CD4-positive, alpha-beta T cell treated with Interleukin-1 beta for 1 hour (primary cell): ENCODE measurements around the gene ARHGAP1.
"Not testable (repeated sequence)": the region's sequence is repeated elsewhere in the genome, so short reads cannot be mapped to it uniquely, and the experiment has no call there.

Source experiments
- DNase-seq, 2 donors: peaks; one replicate each; pipeline ENCODE4 v3.0.0-alpha.2; 2020 to 2022

The ARHGAP1 gene

GRCh38 chr11:46722566-46723358 is 22.3 kb upstream of the ARHGAP1 start:
- no peak for DNase-seq

- no peak for DNase-seq
These were observed 20.9 kb upstream of the ARHGAP1 start for GRCh38 chr11:46721286-46721685.

DNA sequence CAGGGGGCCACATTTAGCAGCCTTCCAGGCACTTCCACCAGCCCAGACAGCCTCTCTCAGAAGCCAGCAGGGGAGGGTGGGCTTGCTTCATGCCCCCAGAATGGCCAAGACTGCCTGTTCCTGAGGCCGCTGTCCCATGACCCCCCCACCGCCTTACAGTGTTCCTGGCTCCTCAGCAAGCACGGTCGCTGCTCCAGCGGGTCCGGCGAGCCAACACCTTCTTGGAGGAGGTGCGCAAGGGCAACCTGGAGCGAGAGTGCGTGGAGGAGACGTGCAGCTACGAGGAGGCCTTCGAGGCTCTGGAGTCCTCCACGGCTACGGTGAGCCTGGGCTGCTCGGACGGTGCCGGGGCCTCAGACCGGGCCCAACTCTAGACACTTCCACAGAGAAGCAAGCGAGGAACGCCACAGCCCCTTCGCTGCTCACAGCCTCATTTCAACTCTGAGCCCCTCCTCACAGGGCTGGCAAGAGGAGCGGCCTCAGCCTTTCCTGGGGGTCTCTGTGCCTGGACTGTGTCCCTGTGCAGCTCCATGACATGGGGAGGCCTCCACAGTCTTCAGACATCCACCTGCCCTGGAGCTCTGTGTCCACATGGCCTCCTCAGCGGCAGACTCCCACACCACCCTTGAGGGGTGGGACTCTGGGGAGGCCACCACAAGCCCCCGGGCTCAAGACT is 19.3 kb upstream of the ARHGAP1 start:
- DNase-seq, result no peak

DNA sequence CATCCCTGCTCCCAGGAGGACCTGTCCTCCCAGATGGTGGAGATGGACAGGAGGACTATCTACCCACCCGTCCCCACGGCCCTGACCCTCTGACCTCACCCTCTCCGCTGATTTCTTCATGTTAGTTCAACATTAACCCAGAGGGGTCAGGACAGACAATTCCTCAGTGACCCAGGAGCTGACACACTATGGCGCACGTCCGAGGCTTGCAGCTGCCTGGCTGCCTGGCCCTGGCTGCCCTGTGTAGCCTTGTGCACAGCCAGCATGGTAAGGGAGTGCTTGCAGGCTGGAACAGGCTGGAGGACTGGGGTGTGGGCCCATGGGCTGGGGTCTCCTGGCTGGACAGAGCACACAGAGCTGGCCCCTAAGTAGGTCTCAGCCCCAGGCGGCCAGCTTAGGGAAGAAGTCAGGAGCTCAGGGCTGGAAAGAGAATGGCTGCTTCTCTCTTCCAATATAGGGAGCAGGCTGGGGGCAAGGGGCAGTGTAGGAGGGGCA is 18.7 kb upstream of the ARHGAP1 start, which contains the start of gene F2:
Gene F2, plus strand, starts transcription at position 166 of the 495 bp plus-strand sequence. Its CDS starts 23 bp downstream, at position 189.
- no peak for DNase-seq

- no peak for DNase-seq
These were observed 18.0 kb upstream of the ARHGAP1 start for GRCh38 chr11:46718155-46719019.

DNA sequence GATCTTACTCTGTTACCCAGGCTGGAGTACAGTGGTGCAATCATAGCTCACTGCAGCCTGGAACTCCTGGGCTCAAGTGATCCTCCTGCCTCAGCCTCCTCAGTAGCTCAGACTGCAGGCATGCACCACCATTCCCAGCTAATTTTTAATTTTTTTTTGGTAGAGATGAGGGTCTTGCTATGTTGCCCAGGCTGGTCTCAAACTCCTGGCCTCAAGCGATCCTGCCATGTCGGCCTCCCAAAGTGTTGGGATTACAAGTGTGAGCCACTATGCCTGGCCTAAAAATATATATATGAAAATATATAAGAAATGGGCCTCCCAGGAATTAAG is 17.4 kb upstream of the ARHGAP1 start:
- not testable (repeated sequence) for DNase-seq

- DNase-seq, result no peak
These were observed 12.6 kb upstream of the ARHGAP1 start for GRCh38 chr11:46712874-46713576.

DNA sequence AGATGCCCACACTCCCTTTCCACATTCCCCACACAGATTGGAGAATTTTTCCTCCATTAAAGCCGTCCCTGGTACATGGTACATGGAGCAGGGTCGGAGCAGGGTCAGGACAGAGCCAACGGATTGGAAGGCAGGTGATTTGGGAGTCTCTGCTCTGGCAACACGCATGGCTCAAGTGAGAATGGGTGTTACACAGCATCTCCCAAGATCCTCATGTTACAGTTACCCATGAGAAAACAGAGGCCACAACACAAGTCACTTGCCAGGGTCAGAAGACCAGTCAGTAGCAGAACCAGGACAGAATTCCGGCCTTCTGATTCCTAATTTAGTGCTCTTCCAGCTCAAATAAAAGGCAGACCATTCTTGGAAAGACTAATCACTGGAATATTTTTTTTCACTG is 10.9 kb upstream of the ARHGAP1 start:
- DNase-seq, result no peak

- DNase-seq, result no peak
These were observed 10.4 kb upstream of the ARHGAP1 start for GRCh38 chr11:46710821-46711269.

- DNase-seq, result not testable (repeated sequence)
These were observed 8.9 kb upstream of the ARHGAP1 start for GRCh38 chr11:46709351-46709750.

GRCh38 chr11:46706886-46707285 is 6.5 kb upstream of the ARHGAP1 start:
- no peak for DNase-seq

DNA sequence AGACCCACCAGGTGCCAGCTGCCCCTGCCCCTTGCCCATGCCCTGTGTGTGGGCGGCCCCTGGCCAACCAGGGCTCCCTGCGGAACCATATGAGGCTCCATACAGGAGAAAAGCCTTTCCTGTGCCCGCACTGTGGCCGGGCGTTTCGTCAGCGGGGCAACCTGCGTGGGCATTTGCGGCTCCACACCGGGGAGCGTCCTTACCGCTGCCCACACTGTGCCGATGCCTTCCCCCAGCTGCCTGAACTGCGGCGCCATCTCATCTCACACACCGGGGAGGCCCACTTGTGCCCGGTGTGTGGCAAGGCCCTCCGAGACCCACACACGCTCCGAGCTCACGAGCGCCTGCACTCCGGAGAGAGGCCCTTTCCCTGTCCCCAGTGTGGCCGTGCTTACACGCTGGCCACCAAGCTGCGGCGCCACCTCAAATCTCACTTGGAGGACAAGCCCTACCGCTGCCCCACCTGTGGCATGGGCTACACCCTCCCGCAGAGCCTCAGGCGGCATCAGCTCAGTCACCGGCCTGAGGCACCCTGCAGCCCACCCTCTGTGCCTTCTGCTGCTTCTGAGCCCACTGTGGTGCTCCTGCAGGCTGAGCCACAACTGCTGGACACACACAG is 4.8 kb upstream of the ARHGAP1 start:
- DNase-seq, result no peak

- DNase-seq, result no peak
These were observed 747 bp upstream of the ARHGAP1 start for GRCh38 chr11:46701078-46701654.

DNA sequence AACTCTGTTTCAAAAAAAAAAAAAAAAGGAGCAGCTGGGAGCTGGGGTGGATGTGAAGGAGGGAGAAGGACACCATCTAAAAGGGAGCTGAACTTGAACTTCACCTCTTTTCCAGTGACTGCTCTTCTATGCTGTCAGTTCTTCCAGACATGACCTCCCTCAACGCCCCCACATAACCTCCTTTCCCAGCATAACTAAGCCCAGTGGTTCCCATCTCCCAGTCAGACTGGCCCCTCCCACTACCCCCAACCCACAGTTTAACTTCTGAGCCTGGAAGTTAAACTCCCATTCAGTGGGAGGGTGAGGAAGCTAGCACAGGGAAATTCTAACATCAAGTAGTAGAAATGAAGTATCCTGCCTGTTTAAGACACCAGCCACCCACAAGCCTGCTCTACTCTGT is 1.8 kb downstream of the ARHGAP1 start:
- no peak for DNase-seq

GRCh38 chr11:46697723-46698122 is 2.7 kb downstream of the ARHGAP1 start:
- DNase-seq, result no peak

GRCh38 chr11:46697303-46697702 is 3.1 kb downstream of the ARHGAP1 start:
- no peak for DNase-seq

DNA sequence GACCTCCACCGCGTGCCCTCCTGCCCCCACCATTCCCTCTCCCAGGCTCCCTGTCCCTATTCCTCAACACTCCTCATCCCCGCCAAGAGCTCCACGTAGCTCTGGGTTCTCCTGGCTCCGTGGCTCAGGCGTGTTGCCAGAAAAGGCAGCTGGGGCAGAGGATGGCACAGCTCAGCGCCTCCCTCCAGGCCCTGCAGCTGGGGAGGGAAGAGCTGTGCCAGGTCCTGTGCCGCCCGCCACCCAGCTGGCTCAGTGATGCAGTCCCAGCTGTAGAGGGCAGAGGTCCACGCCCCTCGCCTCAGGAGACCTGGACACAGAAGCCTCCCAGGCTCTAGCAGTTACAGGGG is 4.2 kb downstream of the ARHGAP1 start:
- no peak for DNase-seq

GRCh38 chr11:46695345-46696211 is 4.8 kb downstream of the ARHGAP1 start:
- DNase-seq, result no peak

DNA sequence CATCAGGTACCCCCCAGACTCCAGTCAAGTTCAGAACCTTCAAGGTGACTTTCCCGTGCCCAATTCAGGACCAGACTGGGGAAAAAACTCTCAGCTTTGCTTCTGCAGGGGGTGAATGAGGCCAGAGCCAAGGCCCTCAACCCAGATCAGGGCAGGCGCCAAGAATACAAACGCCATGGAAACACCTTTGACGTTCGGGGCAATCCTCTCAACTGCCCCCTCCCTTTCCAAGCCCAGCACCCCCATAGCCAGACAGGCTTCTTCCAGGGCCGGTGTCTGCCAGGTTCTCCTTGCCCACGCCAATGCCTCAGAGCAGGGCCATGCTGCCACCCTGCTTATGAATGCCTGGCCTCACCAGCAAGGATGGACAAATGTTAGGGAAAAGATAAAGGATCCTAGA is 5.8 kb downstream of the ARHGAP1 start:
- DNase-seq, result no peak

GRCh38 chr11:46694072-46694471 is 6.3 kb downstream of the ARHGAP1 start:
- no peak for DNase-seq

- DNase-seq, result no peak
These were observed 6.8 kb downstream of the ARHGAP1 start for GRCh38 chr11:46693597-46694012.
